ENCODE results near the gene IGF1R.

DNA sequence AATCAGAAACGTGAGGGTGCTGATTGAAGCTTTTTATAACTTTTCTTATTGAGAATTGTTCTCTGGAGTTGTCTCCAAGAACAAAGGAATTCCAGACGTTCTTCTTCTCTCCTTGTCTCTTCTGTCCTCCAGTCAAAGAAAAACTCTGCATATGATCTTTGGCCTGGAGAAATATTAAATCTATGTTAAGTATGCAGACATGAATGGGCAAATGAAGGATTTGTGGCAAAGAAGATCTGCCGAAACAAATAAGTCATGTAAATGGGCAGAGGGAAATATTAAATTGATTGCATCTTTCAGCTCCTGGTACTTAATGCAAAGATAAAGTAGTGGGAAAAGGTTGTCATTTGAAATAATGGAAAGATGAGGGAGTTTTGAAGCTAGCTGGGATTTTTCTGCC is 74.9 kb downstream of the IGF1R start:
- TF ChIP-seq, protein P1, sequence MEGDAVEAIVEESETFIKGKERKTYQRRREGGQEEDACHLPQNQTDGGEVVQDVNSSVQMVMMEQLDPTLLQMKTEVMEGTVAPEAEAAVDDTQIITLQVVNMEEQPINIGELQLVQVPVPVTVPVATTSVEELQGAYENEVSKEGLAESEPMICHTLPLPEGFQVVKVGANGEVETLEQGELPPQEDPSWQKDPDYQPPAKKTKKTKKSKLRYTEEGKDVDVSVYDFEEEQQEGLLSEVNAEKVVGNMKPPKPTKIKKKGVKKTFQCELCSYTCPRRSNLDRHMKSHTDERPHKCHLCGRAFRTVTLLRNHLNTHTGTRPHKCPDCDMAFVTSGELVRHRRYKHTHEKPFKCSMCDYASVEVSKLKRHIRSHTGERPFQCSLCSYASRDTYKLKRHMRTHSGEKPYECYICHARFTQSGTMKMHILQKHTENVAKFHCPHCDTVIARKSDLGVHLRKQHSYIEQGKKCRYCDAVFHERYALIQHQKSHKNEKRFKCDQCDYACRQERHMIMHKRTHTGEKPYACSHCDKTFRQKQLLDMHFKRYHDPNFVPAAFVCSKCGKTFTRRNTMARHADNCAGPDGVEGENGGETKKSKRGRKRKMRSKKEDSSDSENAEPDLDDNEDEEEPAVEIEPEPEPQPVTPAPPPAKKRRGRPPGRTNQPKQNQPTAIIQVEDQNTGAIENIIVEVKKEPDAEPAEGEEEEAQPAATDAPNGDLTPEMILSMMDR (IDR thresholded peaks at IDR 0.05; ENCODE audit: extremely low read depth in 1 of 2, insufficient read depth in 1 of 2, low read depth in 1 of 2, low read length in 2 of 2) = no peak
- TF ChIP-seq POLR2A (IDR thresholded peaks at IDR 0.05; ENCODE audit: low read depth, low read length) (no peak), EZH2 (IDR thresholded peaks at IDR 0.05; ENCODE audit: borderline replicate concordance, low read depth, low read length, severe bottlenecking) (no peak), POLR2AphosphoS5 (IDR thresholded peaks at IDR 0.05; ENCODE audit: insufficient read depth, low read depth, low read length) (no peak), JUN (IDR thresholded peaks at IDR 0.05; ENCODE audit: borderline replicate concordance, insufficient read depth, insufficient read length, low read depth) (no peak), GATA2 (IDR thresholded peaks at IDR 0.05; ENCODE audit: insufficient read depth, insufficient read length, low read depth, low read length) (no peak), MYC (IDR thresholded peaks at IDR 0.05; ENCODE audit: low read depth, low read length) (no peak)
- TF ChIP-seq, protein P2, sequence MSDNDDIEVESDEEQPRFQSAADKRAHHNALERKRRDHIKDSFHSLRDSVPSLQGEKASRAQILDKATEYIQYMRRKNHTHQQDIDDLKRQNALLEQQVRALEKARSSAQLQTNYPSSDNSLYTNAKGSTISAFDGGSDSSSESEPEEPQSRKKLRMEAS (IDR thresholded peaks at IDR 0.05; ENCODE audit: insufficient read depth, insufficient read length) = no peak
